H9 (cell line): ENCODE data around the gene TLK1. TPM values are rescaled to one million over a fixed set of nuclear protein-coding genes. Genes with fewer than 3 reads are reported as not detected.

ENCODE experiments used
- DNase-seq: peaks from one replicate; pipeline ENCODE4 v3.0.0-alpha.2; 2017
- H2AFZ ChIP-seq: one replicate; pipeline ENCODE4 v1.6.1; 2013; ENCODE audit warnings: mild to moderate bottlenecking, low read length, control low read depth, moderate library complexity
- H2AK5ac ChIP-seq: 2 replicates; pipeline ENCODE4 v1.6.1; 2013; ENCODE audit warnings: low read length, control low read depth, mixed read lengths; ENCODE audit not compliant: insufficient read length
- H2BK120ac ChIP-seq: one replicate; pipeline ENCODE4 v1.6.1; 2013; ENCODE audit warnings: low read depth, mild to moderate bottlenecking, low read length, control low read depth, inconsistent platforms; ENCODE audit not compliant: poor library complexity, severe bottlenecking
- H2BK12ac ChIP-seq: 2 replicates; pipeline ENCODE4 v1.6.1; 2013; ENCODE audit warnings: low read length, control low read depth, mixed read lengths, low read depth; ENCODE audit not compliant: insufficient read length
- H2BK15ac ChIP-seq: 2 replicates; pipeline ENCODE4 v1.6.1; 2013; ENCODE audit warnings: low read depth, low read length, control low read depth
- H2BK20ac ChIP-seq: one replicate; pipeline ENCODE4 v1.6.1; 2013; ENCODE audit warnings: low read depth, mild to moderate bottlenecking, low read length, control low read depth, inconsistent platforms; ENCODE audit not compliant: poor library complexity, severe bottlenecking
- H2BK5ac ChIP-seq: 2 replicates; pipeline ENCODE4 v1.6.1; 2013; ENCODE audit warnings: low read length, control low read depth, mixed read lengths; ENCODE audit not compliant: insufficient read length
- H3K14ac ChIP-seq: 2 replicates; pipeline ENCODE4 v1.6.1; 2013; ENCODE audit warnings: low read length, control low read depth; ENCODE audit not compliant: insufficient read depth
- H3K18ac ChIP-seq: 2 replicates; pipeline ENCODE4 v1.6.1; 2013; ENCODE audit warnings: low read depth, mild to moderate bottlenecking, mixed read lengths, low read length, control low read depth; ENCODE audit not compliant: insufficient read length
- H3K23ac ChIP-seq: 2 replicates; pipeline ENCODE4 v1.6.1; 2013; ENCODE audit warnings: low read length, control low read depth, mixed read lengths, low read depth; ENCODE audit not compliant: insufficient read length
- H3K23me2 ChIP-seq: 2 replicates; pipeline ENCODE4 v1.6.1; 2013; ENCODE audit warnings: low read depth, mild to moderate bottlenecking, mixed read lengths, low read length, control low read depth; ENCODE audit not compliant: insufficient read length, poor library complexity, severe bottlenecking
- H3K27ac ChIP-seq: 2 replicates; pipeline ENCODE4 v1.5.1; 2013; ENCODE audit warnings: low read length, control low read depth, mixed read lengths, low read depth; ENCODE audit not compliant: insufficient read length
- H3K27me3 ChIP-seq: 2 replicates; pipeline ENCODE4 v1.6.1; 2013; ENCODE audit warnings: low read length, control low read depth, inconsistent platforms; ENCODE audit not compliant: insufficient read depth
- H3K4ac ChIP-seq: 2 replicates; pipeline ENCODE4 v1.6.1; 2013; ENCODE audit warnings: low read depth, mild to moderate bottlenecking, control low read depth, inconsistent platforms, low read length, moderate library complexity
- H3K4me1 ChIP-seq: 2 replicates; pipeline ENCODE4 v1.6.1; 2013; ENCODE audit warnings: low read length, control low read depth, inconsistent platforms; ENCODE audit not compliant: insufficient read depth
- H3K4me2 ChIP-seq: 2 replicates; pipeline ENCODE4 v1.6.1; 2013; ENCODE audit warnings: low read length, control low read depth, mixed read lengths; ENCODE audit not compliant: insufficient read length, insufficient read depth
- H3K56ac ChIP-seq: 2 replicates; pipeline ENCODE4 v1.6.1; 2013; ENCODE audit warnings: low read depth, mild to moderate bottlenecking, mixed read lengths, low read length, control low read depth; ENCODE audit not compliant: insufficient read length
- H3K79me1 ChIP-seq: 2 replicates; pipeline ENCODE4 v1.6.1; 2013; ENCODE audit warnings: low read depth, mild to moderate bottlenecking, moderate library complexity, low read length, control low read depth, inconsistent platforms; ENCODE audit not compliant: insufficient read depth, poor library complexity, severe bottlenecking
- H3K79me2 ChIP-seq: 2 replicates; pipeline ENCODE4 v1.6.1; 2013; ENCODE audit warnings: low read length, control low read depth, inconsistent platforms; ENCODE audit not compliant: insufficient read depth
- H3K9ac ChIP-seq: 2 replicates; pipeline ENCODE4 v1.6.1; 2013; ENCODE audit warnings: low read length, control low read depth, mixed read lengths; ENCODE audit not compliant: insufficient read length; ENCODE audit errors: extremely low read depth
- H3K9me3 ChIP-seq: one replicate; pipeline ENCODE4 v1.6.1; 2013; ENCODE audit warnings: low read depth, low read length, inconsistent platforms; ENCODE audit not compliant: control insufficient read depth
- H3T11ph ChIP-seq: one replicate; pipeline ENCODE4 v1.6.1; 2013; ENCODE audit warnings: mild to moderate bottlenecking, low read length, control low read depth, inconsistent platforms
- H4K20me1 ChIP-seq: one replicate; pipeline ENCODE4 v1.6.1; 2013; ENCODE audit not compliant: control insufficient read depth, insufficient read length, insufficient read depth
- H4K5ac ChIP-seq: 2 replicates; pipeline ENCODE4 v1.6.1; 2013; ENCODE audit warnings: low read depth, mild to moderate bottlenecking, mixed read lengths, low read length, control low read depth; ENCODE audit not compliant: insufficient read length
- H4K8ac ChIP-seq: replicated peaks from 2 replicates; pipeline ENCODE4 v1.6.1; 2013; ENCODE audit warnings: low read length, control low read depth, mixed read lengths, low read depth; ENCODE audit not compliant: insufficient read length
- H4K91ac ChIP-seq: 2 replicates; pipeline ENCODE4 v1.6.1; 2013; ENCODE audit warnings: low read depth, mild to moderate bottlenecking, moderate library complexity, mixed read lengths, low read length, control low read depth; ENCODE audit not compliant: insufficient read length
- H3K27ac Mint-ChIP-seq, 3 experiments: 2 replicates in 2 of 3; 3 replicates in 1 of 3; pipeline ENCODE4 v1.8.0; 2020 to 2021; ENCODE audit warnings: mixed read lengths in 3 of 3, mild to moderate bottlenecking in 1 of 3, moderate library complexity in 1 of 3
- H3K27me3 Mint-ChIP-seq: 2 replicates; pipeline ENCODE4 v1.8.0; 2021; ENCODE audit warnings: low read depth, mild to moderate bottlenecking, moderate library complexity, mixed read lengths
- H3K36me3 Mint-ChIP-seq, 3 experiments: 2 replicates in 2 of 3; 3 replicates in 1 of 3; pipeline ENCODE4 v1.8.0; 2020 to 2021; ENCODE audit warnings: low read depth in 3 of 3, mixed read lengths in 3 of 3; ENCODE audit not compliant: insufficient read depth in 1 of 3
- H3K4me1 Mint-ChIP-seq, 2 experiments: 2 replicates each; pipeline ENCODE4 v1.8.0; 2020; ENCODE audit warnings: mixed read lengths in 2 of 2
- H3K4me3 Mint-ChIP-seq, 2 experiments: 2 replicates in 1 of 2; 3 replicates in 1 of 2; pipeline ENCODE4 v1.8.0; 2020 to 2021; ENCODE audit warnings: mild to moderate bottlenecking in 2 of 2, mixed read lengths in 2 of 2, moderate library complexity in 1 of 2
- H3K9me3 Mint-ChIP-seq, 2 experiments: 2 replicates in 1 of 2; 3 replicates in 1 of 2; pipeline ENCODE4 v1.8.0; 2020; ENCODE audit warnings: mild to moderate bottlenecking in 2 of 2, mixed read lengths in 2 of 2, moderate library complexity in 1 of 2
- WGBS: extraction: QIAGEN DNeasy Blood & Tissue Kit; methylation state at CpG from one replicate; pipeline ENCODE4 v1.1.7; 2013; ENCODE audit warnings: missing lambda C conversion rate, low lambda C conversion rate, mixed read lengths; ENCODE audit not compliant: insufficient read length; ENCODE audit errors: extremely low coverage; 5-methylcytosine and 5-hydroxymethylcytosine counted together
- total RNA-seq: library from RNA; stranded (reverse); gene quantifications from 2 replicates; pipeline ENCODE4 v1.2.1, GENCODE V29; 2021
- TF ChIP-seq, protein P1 (sequence below): fragments of 200-600 bp; sonication (generic); conservative IDR thresholded peaks from 3 replicates; pipeline ENCODE4 v1.8.0; 2021; ENCODE audit warnings: antibody characterized with exemption, mild to moderate bottlenecking

Gene TLK1
- total RNA-seq, 1 experiment from 2014 or later: 112 TPM

DNA sequence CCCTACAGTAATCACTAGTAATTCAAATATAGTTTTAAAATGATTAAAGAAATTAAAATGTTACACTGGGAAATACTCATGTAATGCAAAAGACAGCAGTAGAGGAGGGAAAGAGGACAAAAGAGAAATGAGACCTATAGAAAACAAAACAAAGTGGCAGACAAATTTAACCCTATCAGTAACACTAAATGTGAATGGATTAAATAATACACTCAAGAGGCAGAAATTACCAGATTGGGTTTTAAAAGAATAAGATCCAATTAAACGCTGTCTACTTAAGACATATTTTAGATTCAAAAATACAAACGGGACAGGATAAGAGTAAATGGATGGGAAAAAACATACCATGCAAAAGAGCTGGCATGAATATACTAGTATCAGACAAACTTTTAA is 17.0 kb downstream of the TLK1 start:
- Histone ChIP-seq H2BK20ac (no peak overlapping the region), H3K27me3 (no peaks in the 10 kb centered on the region), H3K14ac (no peak overlapping the region), H3T11ph (no peak overlapping the region), H3K4ac (no peak overlapping the region), H3K23ac (no peak overlapping the region), H2AFZ (no peak overlapping the region), H3K27ac (no peak overlapping the region), H2BK15ac (no peak overlapping the region), H2AK5ac (no peak overlapping the region), H3K79me2 (peaks cover 50% of the 10 kb centered on the region), H3K4me1 (peaks cover 3% of the 10 kb centered on the region; the same call in 1 of the 2 replicates), H2BK5ac (no peak overlapping the region), H3K4me2 (no peak overlapping the region), H4K91ac (no peak overlapping the region), H3K79me1 (peaks cover 4% of the 10 kb centered on the region), H2BK120ac (no peak overlapping the region), H3K18ac (no peak overlapping the region), H2BK12ac (no peak overlapping the region), H3K23me2 (no peaks in the 10 kb centered on the region), H3K9ac (no peak overlapping the region), H4K8ac (no peak overlapping the region), H4K5ac (no peak overlapping the region), H3K9me3 (no peaks in the 10 kb centered on the region), H4K20me1 (no peaks in the 10 kb centered on the region), H3K56ac (no peak overlapping the region)
- no CpG with 5 or more reads among the region's 2 CpGs for WGBS
- no peak overlapping the region for H3K4me3 Mint-ChIP-seq
- peaks cover 41 to 66% of the 10 kb centered on the region in 2 experiments for H3K4me1 Mint-ChIP-seq
- DNase-seq: no peak
- TF ChIP-seq, protein P1, sequence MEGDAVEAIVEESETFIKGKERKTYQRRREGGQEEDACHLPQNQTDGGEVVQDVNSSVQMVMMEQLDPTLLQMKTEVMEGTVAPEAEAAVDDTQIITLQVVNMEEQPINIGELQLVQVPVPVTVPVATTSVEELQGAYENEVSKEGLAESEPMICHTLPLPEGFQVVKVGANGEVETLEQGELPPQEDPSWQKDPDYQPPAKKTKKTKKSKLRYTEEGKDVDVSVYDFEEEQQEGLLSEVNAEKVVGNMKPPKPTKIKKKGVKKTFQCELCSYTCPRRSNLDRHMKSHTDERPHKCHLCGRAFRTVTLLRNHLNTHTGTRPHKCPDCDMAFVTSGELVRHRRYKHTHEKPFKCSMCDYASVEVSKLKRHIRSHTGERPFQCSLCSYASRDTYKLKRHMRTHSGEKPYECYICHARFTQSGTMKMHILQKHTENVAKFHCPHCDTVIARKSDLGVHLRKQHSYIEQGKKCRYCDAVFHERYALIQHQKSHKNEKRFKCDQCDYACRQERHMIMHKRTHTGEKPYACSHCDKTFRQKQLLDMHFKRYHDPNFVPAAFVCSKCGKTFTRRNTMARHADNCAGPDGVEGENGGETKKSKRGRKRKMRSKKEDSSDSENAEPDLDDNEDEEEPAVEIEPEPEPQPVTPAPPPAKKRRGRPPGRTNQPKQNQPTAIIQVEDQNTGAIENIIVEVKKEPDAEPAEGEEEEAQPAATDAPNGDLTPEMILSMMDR: no peak
- H3K36me3 Mint-ChIP-seq: peaks cover 0 to 2% (median 0%) of the 10 kb centered on the region in 3 experiments; a peak in 2 of 7 replicates
- no peaks in the 10 kb centered on the region for H3K9me3 Mint-ChIP-seq
- H3K27ac Mint-ChIP-seq: peak overlapping the region in 1 of 3 experiments; percentile 50; a peak in 2 of 7 replicates
- H3K27me3 Mint-ChIP-seq: no peaks in the 10 kb centered on the region
